H9 (cell line): ENCODE data around the gene KCNE4. TPM values are rescaled to one million over a fixed set of nuclear protein-coding genes. Genes with fewer than 3 reads are reported as not detected.

Experiments used
- DNase-seq: peaks from one replicate; pipeline ENCODE4 v3.0.0-alpha.2; 2017
- H2AFZ ChIP-seq: one replicate; pipeline ENCODE4 v1.6.1; 2013; ENCODE audit warnings: mild to moderate bottlenecking, low read length, control low read depth, moderate library complexity
- H2AK5ac ChIP-seq: 2 replicates; pipeline ENCODE4 v1.6.1; 2013; ENCODE audit warnings: low read length, control low read depth, mixed read lengths; ENCODE audit not compliant: insufficient read length
- H2BK120ac ChIP-seq: one replicate; pipeline ENCODE4 v1.6.1; 2013; ENCODE audit warnings: low read depth, mild to moderate bottlenecking, low read length, control low read depth, inconsistent platforms; ENCODE audit not compliant: poor library complexity, severe bottlenecking
- H2BK12ac ChIP-seq: 2 replicates; pipeline ENCODE4 v1.6.1; 2013; ENCODE audit warnings: low read length, control low read depth, mixed read lengths, low read depth; ENCODE audit not compliant: insufficient read length
- H2BK15ac ChIP-seq: 2 replicates; pipeline ENCODE4 v1.6.1; 2013; ENCODE audit warnings: low read depth, low read length, control low read depth
- H2BK20ac ChIP-seq: one replicate; pipeline ENCODE4 v1.6.1; 2013; ENCODE audit warnings: low read depth, mild to moderate bottlenecking, low read length, control low read depth, inconsistent platforms; ENCODE audit not compliant: poor library complexity, severe bottlenecking
- H2BK5ac ChIP-seq: 2 replicates; pipeline ENCODE4 v1.6.1; 2013; ENCODE audit warnings: low read length, control low read depth, mixed read lengths; ENCODE audit not compliant: insufficient read length
- H3K14ac ChIP-seq: 2 replicates; pipeline ENCODE4 v1.6.1; 2013; ENCODE audit warnings: low read length, control low read depth; ENCODE audit not compliant: insufficient read depth
- H3K18ac ChIP-seq: 2 replicates; pipeline ENCODE4 v1.6.1; 2013; ENCODE audit warnings: low read depth, mild to moderate bottlenecking, mixed read lengths, low read length, control low read depth; ENCODE audit not compliant: insufficient read length
- H3K23ac ChIP-seq: 2 replicates; pipeline ENCODE4 v1.6.1; 2013; ENCODE audit warnings: low read length, control low read depth, mixed read lengths, low read depth; ENCODE audit not compliant: insufficient read length
- H3K23me2 ChIP-seq: 2 replicates; pipeline ENCODE4 v1.6.1; 2013; ENCODE audit warnings: low read depth, mild to moderate bottlenecking, mixed read lengths, low read length, control low read depth; ENCODE audit not compliant: insufficient read length, poor library complexity, severe bottlenecking
- H3K27ac ChIP-seq: 2 replicates; pipeline ENCODE4 v1.5.1; 2013; ENCODE audit warnings: low read length, control low read depth, mixed read lengths, low read depth; ENCODE audit not compliant: insufficient read length
- H3K27me3 ChIP-seq: 2 replicates; pipeline ENCODE4 v1.6.1; 2013; ENCODE audit warnings: low read length, control low read depth, inconsistent platforms; ENCODE audit not compliant: insufficient read depth
- H3K4ac ChIP-seq: 2 replicates; pipeline ENCODE4 v1.6.1; 2013; ENCODE audit warnings: low read depth, mild to moderate bottlenecking, control low read depth, inconsistent platforms, low read length, moderate library complexity
- H3K4me1 ChIP-seq: 2 replicates; pipeline ENCODE4 v1.6.1; 2013; ENCODE audit warnings: low read length, control low read depth, inconsistent platforms; ENCODE audit not compliant: insufficient read depth
- H3K4me2 ChIP-seq: 2 replicates; pipeline ENCODE4 v1.6.1; 2013; ENCODE audit warnings: low read length, control low read depth, mixed read lengths; ENCODE audit not compliant: insufficient read length, insufficient read depth
- H3K56ac ChIP-seq: 2 replicates; pipeline ENCODE4 v1.6.1; 2013; ENCODE audit warnings: low read depth, mild to moderate bottlenecking, mixed read lengths, low read length, control low read depth; ENCODE audit not compliant: insufficient read length
- H3K79me1 ChIP-seq: 2 replicates; pipeline ENCODE4 v1.6.1; 2013; ENCODE audit warnings: low read depth, mild to moderate bottlenecking, moderate library complexity, low read length, control low read depth, inconsistent platforms; ENCODE audit not compliant: insufficient read depth, poor library complexity, severe bottlenecking
- H3K79me2 ChIP-seq: 2 replicates; pipeline ENCODE4 v1.6.1; 2013; ENCODE audit warnings: low read length, control low read depth, inconsistent platforms; ENCODE audit not compliant: insufficient read depth
- H3K9ac ChIP-seq: 2 replicates; pipeline ENCODE4 v1.6.1; 2013; ENCODE audit warnings: low read length, control low read depth, mixed read lengths; ENCODE audit not compliant: insufficient read length; ENCODE audit errors: extremely low read depth
- H3K9me3 ChIP-seq: one replicate; pipeline ENCODE4 v1.6.1; 2013; ENCODE audit warnings: low read depth, low read length, inconsistent platforms; ENCODE audit not compliant: control insufficient read depth
- H3T11ph ChIP-seq: one replicate; pipeline ENCODE4 v1.6.1; 2013; ENCODE audit warnings: mild to moderate bottlenecking, low read length, control low read depth, inconsistent platforms
- H4K20me1 ChIP-seq: one replicate; pipeline ENCODE4 v1.6.1; 2013; ENCODE audit not compliant: control insufficient read depth, insufficient read length, insufficient read depth
- H4K5ac ChIP-seq: 2 replicates; pipeline ENCODE4 v1.6.1; 2013; ENCODE audit warnings: low read depth, mild to moderate bottlenecking, mixed read lengths, low read length, control low read depth; ENCODE audit not compliant: insufficient read length
- H4K8ac ChIP-seq: replicated peaks from 2 replicates; pipeline ENCODE4 v1.6.1; 2013; ENCODE audit warnings: low read length, control low read depth, mixed read lengths, low read depth; ENCODE audit not compliant: insufficient read length
- H4K91ac ChIP-seq: 2 replicates; pipeline ENCODE4 v1.6.1; 2013; ENCODE audit warnings: low read depth, mild to moderate bottlenecking, moderate library complexity, mixed read lengths, low read length, control low read depth; ENCODE audit not compliant: insufficient read length
- H3K27ac Mint-ChIP-seq, 3 experiments: 2 replicates in 2 of 3; 3 replicates in 1 of 3; pipeline ENCODE4 v1.8.0; 2020 to 2021; ENCODE audit warnings: mixed read lengths in 3 of 3, mild to moderate bottlenecking in 1 of 3, moderate library complexity in 1 of 3
- H3K27me3 Mint-ChIP-seq: 2 replicates; pipeline ENCODE4 v1.8.0; 2021; ENCODE audit warnings: low read depth, mild to moderate bottlenecking, moderate library complexity, mixed read lengths
- H3K36me3 Mint-ChIP-seq, 3 experiments: 2 replicates in 2 of 3; 3 replicates in 1 of 3; pipeline ENCODE4 v1.8.0; 2020 to 2021; ENCODE audit warnings: low read depth in 3 of 3, mixed read lengths in 3 of 3; ENCODE audit not compliant: insufficient read depth in 1 of 3
- H3K4me1 Mint-ChIP-seq, 2 experiments: 2 replicates each; pipeline ENCODE4 v1.8.0; 2020; ENCODE audit warnings: mixed read lengths in 2 of 2
- H3K4me3 Mint-ChIP-seq, 2 experiments: 2 replicates in 1 of 2; 3 replicates in 1 of 2; pipeline ENCODE4 v1.8.0; 2020 to 2021; ENCODE audit warnings: mild to moderate bottlenecking in 2 of 2, mixed read lengths in 2 of 2, moderate library complexity in 1 of 2
- H3K9me3 Mint-ChIP-seq, 2 experiments: 2 replicates in 1 of 2; 3 replicates in 1 of 2; pipeline ENCODE4 v1.8.0; 2020; ENCODE audit warnings: mild to moderate bottlenecking in 2 of 2, mixed read lengths in 2 of 2, moderate library complexity in 1 of 2
- WGBS: extraction: QIAGEN DNeasy Blood & Tissue Kit; methylation state at CpG from one replicate; pipeline ENCODE4 v1.1.7; 2013; ENCODE audit warnings: missing lambda C conversion rate, low lambda C conversion rate, mixed read lengths; ENCODE audit not compliant: insufficient read length; ENCODE audit errors: extremely low coverage; 5-methylcytosine and 5-hydroxymethylcytosine counted together
- total RNA-seq: library from RNA; stranded (reverse); gene quantifications from 2 replicates; pipeline ENCODE4 v1.2.1, GENCODE V29; 2021
- TF ChIP-seq, protein P1 (sequence below): fragments of 200-600 bp; sonication (generic); conservative IDR thresholded peaks from 3 replicates; pipeline ENCODE4 v1.8.0; 2021; ENCODE audit warnings: antibody characterized with exemption, mild to moderate bottlenecking

The KCNE4 gene
- total RNA-seq, 1 experiment from 2014 or later, result 0.24 TPM

DNA sequence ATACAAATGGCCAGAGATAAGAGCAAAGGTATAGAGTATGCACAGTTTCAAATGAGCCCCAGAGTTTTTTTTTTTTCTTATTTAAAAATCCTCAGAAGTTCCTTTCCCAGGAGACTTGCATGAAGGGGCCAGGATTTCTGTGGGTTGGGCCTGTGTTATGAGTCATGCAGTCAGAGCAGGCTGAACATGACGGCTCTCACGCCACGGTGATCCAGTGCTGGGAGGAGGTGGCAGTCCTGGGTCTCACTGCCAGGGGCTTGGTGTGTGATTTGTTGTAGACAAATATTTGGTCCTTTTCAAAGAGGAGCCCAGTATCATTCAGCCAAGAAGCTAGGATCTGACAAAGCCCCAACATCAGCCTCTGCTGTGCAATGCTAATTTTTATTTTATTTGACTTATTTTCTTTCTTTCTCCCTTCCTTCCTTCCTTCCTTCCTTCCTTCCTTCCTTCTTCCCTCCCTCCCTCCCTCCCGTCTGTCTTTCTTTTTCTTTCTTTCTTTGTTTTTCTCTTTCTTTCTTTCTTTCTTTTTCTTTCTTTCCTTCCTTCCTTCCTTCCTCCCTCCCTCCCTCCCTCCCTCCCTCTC is 10.4 kb upstream of the KCNE4 start:
- no peak overlapping the region for H3K23ac ChIP-seq
- H3K9me3 Mint-ChIP-seq, result peaks cover 0 to 3% of the 10 kb centered on the region in 2 experiments; a peak in 1 of 5 replicates
- no peaks in the 10 kb centered on the region for H3K27me3 Mint-ChIP-seq
- no peak overlapping the region for H3K14ac ChIP-seq
- H3T11ph ChIP-seq, result no peak overlapping the region
- no peak overlapping the region for H2AFZ ChIP-seq
- H3K9ac ChIP-seq, result no peak overlapping the region
- no peak overlapping the region for H3K4ac ChIP-seq
- no peak overlapping the region for H3K27ac ChIP-seq
- no peaks in the 10 kb centered on the region for H3K79me2 ChIP-seq
- no peak overlapping the region for H4K5ac ChIP-seq
- no peak overlapping the region for H2BK20ac ChIP-seq
- H4K20me1 ChIP-seq, result no peaks in the 10 kb centered on the region
- peaks cover 55 to 60% of the 10 kb centered on the region in 2 experiments for H3K4me1 Mint-ChIP-seq
- H4K8ac ChIP-seq, result no peak overlapping the region
- no peaks in the 10 kb centered on the region for H3K27me3 ChIP-seq
- no peak overlapping the region for H2BK12ac ChIP-seq
- H3K36me3 Mint-ChIP-seq, result peaks cover 0 to 12% (median 7%) of the 10 kb centered on the region in 3 experiments; a peak in 5 of 7 replicates
- H2BK120ac ChIP-seq, result no peak overlapping the region
- DNase-seq, result peak; percentile 46
- TF ChIP-seq, protein P1, sequence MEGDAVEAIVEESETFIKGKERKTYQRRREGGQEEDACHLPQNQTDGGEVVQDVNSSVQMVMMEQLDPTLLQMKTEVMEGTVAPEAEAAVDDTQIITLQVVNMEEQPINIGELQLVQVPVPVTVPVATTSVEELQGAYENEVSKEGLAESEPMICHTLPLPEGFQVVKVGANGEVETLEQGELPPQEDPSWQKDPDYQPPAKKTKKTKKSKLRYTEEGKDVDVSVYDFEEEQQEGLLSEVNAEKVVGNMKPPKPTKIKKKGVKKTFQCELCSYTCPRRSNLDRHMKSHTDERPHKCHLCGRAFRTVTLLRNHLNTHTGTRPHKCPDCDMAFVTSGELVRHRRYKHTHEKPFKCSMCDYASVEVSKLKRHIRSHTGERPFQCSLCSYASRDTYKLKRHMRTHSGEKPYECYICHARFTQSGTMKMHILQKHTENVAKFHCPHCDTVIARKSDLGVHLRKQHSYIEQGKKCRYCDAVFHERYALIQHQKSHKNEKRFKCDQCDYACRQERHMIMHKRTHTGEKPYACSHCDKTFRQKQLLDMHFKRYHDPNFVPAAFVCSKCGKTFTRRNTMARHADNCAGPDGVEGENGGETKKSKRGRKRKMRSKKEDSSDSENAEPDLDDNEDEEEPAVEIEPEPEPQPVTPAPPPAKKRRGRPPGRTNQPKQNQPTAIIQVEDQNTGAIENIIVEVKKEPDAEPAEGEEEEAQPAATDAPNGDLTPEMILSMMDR, result no peak
- no CpG with 5 or more reads among the region's 4 CpGs for WGBS
- no peak overlapping the region for H3K18ac ChIP-seq
- H3K79me1 ChIP-seq, result no peaks in the 10 kb centered on the region
- H3K4me1 ChIP-seq, result peaks cover 7% of the 10 kb centered on the region; the same call in 1 of the 2 replicates
- no peak overlapping the region for H2AK5ac ChIP-seq
- 0 out of 7 replicates have a peak overlapping the region, but pooled peaks of 1 of the 3 experiments have one; percentile 42 for H3K27ac Mint-ChIP-seq
- no peak overlapping the region for H4K91ac ChIP-seq
- H3K4me2 ChIP-seq, result no peak overlapping the region
- H2BK5ac ChIP-seq, result no peak overlapping the region
- H3K23me2 ChIP-seq, result no peaks in the 10 kb centered on the region
- no peak overlapping the region for H3K4me3 Mint-ChIP-seq
- no peak overlapping the region for H3K56ac ChIP-seq
- H2BK15ac ChIP-seq, result no peak overlapping the region
- no peaks in the 10 kb centered on the region for H3K9me3 ChIP-seq
